HepG2 (cell line): ENCODE data around the gene MPIG6B. TPM values are rescaled to one million over a fixed set of nuclear protein-coding genes. Genes with fewer than 3 reads are reported as not detected.
A peak's percentile ranks its signal among the peaks of the same experiment; 100 is the strongest.

ENCODE experiments used
- ATAC-seq: fragments of 200-7000 bp; cut with Tn5 transposase; 3 replicates; pipeline ENCODE4 v1.9.1; 2020; ENCODE audit warnings: mild to moderate bottlenecking, moderate library complexity
- BruUV-seq: library from RNA; stranded (reverse); fragments of 400-500 nt; replicated peaks from 2 replicates; lab custom pipeline; 2021; lab: Mats Ljungman, UMichigan
- CTCF ChIA-PET: fragments of 300-600 bp; formaldehyde crosslinking; extraction: SDS; loops from one replicate; lab custom pipeline; 2021; ENCODE audit warnings: low total read pairs, inconsistent platforms, low intra/inter-chr PET ratio; lab: Yijun Ruan, JAX
- POLR2A ChIA-PET: fragments of 350-600 bp; sonication (Branson Sonifier 250); formaldehyde crosslinking; loops from one replicate; lab custom pipeline; 2020; ENCODE audit warnings: antibody characterized with exemption, inconsistent platforms; lab: Yijun Ruan, JAX
- DNase-seq: peaks from one replicate; pipeline ENCODE4 v3.0.0-alpha.2; 2015; ENCODE audit warnings: low spot score
- FAIRE-seq: peaks from 3 replicates; lab custom pipeline; 2011; peaks lifted over from hg19 to GRCh38; lab: Jason Lieb, UNC
- H2AFZ ChIP-seq: one replicate; pipeline ENCODE4 v1.6.1; 2011; ENCODE audit warnings: low read length, inconsistent platforms
- H3K27ac ChIP-seq: fragments of 300-600 bp; 3 replicates; pipeline ENCODE4 v1.8.0; 2011; ENCODE audit warnings: mixed run types, mild to moderate bottlenecking, mixed read lengths, low read length, inconsistent platforms; ENCODE audit not compliant: insufficient read depth; ENCODE audit errors: extremely low read length
- H3K27me3 ChIP-seq, 2 experiments: fragments of 200-600 bp in 1 of 2; 2 replicates in 1 of 2; 3 replicates in 1 of 2; pipeline versions ENCODE4 v1.6.0 to v1.8.0; 2011; ENCODE audit warnings: low read length in 2 of 2, mild to moderate bottlenecking in 2 of 2, moderate library complexity in 2 of 2, inconsistent platforms in 1 of 2; ENCODE audit not compliant: insufficient read depth in 2 of 2, control insufficient read depth in 1 of 2
- H3K36me3 ChIP-seq, 2 experiments: fragments of 200-600 bp in 1 of 2; replicated peaks in 1 of 2; 2 replicates in 1 of 2; 3 replicates in 1 of 2; pipeline versions ENCODE4 v1.5.1 to v1.8.0; 2011; ENCODE audit warnings: low read length in 2 of 2, inconsistent platforms in 1 of 2; ENCODE audit not compliant: insufficient read depth in 2 of 2, control insufficient read depth in 1 of 2
- H3K4me1 ChIP-seq: 2 replicates; pipeline ENCODE4 v1.5.1; 2012; ENCODE audit warnings: low read length, inconsistent platforms; ENCODE audit not compliant: insufficient read depth
- H3K4me2 ChIP-seq: 2 replicates; pipeline ENCODE4 v1.6.0; 2011; ENCODE audit warnings: low read depth, low read length, inconsistent platforms
- H3K4me3 ChIP-seq, 3 experiments: fragments of 200-600 bp in 1 of 3; sonication (generic), shearing (Covaris generic) in 1 of 3; replicated peaks in 1 of 3; 2 replicates each; pipeline ENCODE4 v1.5.1; 2011 to 2016; ENCODE audit warnings: low read length in 3 of 3, inconsistent platforms in 2 of 3, low read depth in 2 of 3, mild to moderate bottlenecking in 2 of 3, control low read depth in 1 of 3, mixed read lengths in 1 of 3; ENCODE audit not compliant: insufficient read depth in 1 of 3
- H3K79me2 ChIP-seq: one replicate; pipeline ENCODE4 v1.6.1; 2011; ENCODE audit warnings: low read length, inconsistent platforms; ENCODE audit not compliant: insufficient read depth
- H3K9ac ChIP-seq: 2 replicates; pipeline ENCODE4 v1.6.0; 2011; ENCODE audit warnings: mild to moderate bottlenecking, low read depth, low read length, inconsistent platforms; ENCODE audit not compliant: insufficient read depth
- H3K9me3 ChIP-seq: 2 replicates; pipeline ENCODE4 v1.5.1; 2012; ENCODE audit warnings: mild to moderate bottlenecking, low read length
- H4K20me1 ChIP-seq: 2 replicates; pipeline ENCODE4 v1.6.0; 2011; ENCODE audit warnings: inconsistent platforms, mild to moderate bottlenecking, low read length, moderate library complexity; ENCODE audit not compliant: insufficient read depth
- BORCS8-MEF2B ChIP-seq: sonication (generic); formaldehyde crosslinking; IDR thresholded peaks from 2 replicates; pipeline ENCODE4 v1.8.0; 2022; ENCODE audit warnings: mild to moderate bottlenecking, missing genetic modification reagents
- CCAR2 ChIP-seq: fragments of 200-400 bp; formaldehyde crosslinking; optimal IDR thresholded peaks from 2 replicates; pipeline ENCODE3; 2018; ENCODE audit warnings: low read depth, mild to moderate bottlenecking, low read length, moderate library complexity
- CENPT ChIP-seq: sonication (generic); formaldehyde crosslinking; IDR thresholded peaks from 2 replicates; pipeline ENCODE4 v1.8.0; 2022; ENCODE audit warnings: low read depth, mild to moderate bottlenecking, moderate library complexity, missing genetic modification reagents
- IRF2 ChIP-seq: IDR thresholded peaks from 2 replicates; pipeline ENCODE4 v1.6.1; 2018; ENCODE audit warnings: missing genetic modification reagents, missing compliant biosample characterization
- ISL2 ChIP-seq: sonication (generic); formaldehyde crosslinking; IDR thresholded peaks from 2 replicates; pipeline ENCODE4 v1.5.0; 2020; ENCODE audit warnings: missing genetic modification reagents
- MAF1 ChIP-seq: sonication (generic); formaldehyde crosslinking; IDR thresholded peaks from 2 replicates; pipeline ENCODE4 v1.5.0; 2020; ENCODE audit warnings: missing genetic modification reagents, borderline replicate concordance
- NCOA1 ChIP-seq: sonication (generic); formaldehyde crosslinking; IDR thresholded peaks from 2 replicates; pipeline ENCODE4 v1.9.0; 2021; ENCODE audit warnings: missing genetic modification reagents
- NCOA5 ChIP-seq: sonication (generic); formaldehyde crosslinking; IDR thresholded peaks from 2 replicates; pipeline ENCODE4 v1.4.0; 2020; ENCODE audit warnings: missing genetic modification reagents
- NCOR1 ChIP-seq: fragments of 200-600 bp; sonication (generic); IDR thresholded peaks from 2 replicates; pipeline ENCODE4 v1.7.0; 2017; ENCODE audit warnings: antibody characterized with exemption, low read length, borderline replicate concordance
- NPAS2 ChIP-seq: sonication (generic); formaldehyde crosslinking; IDR thresholded peaks from 2 replicates; pipeline ENCODE4 v1.8.0; 2022; ENCODE audit warnings: mild to moderate bottlenecking, missing genetic modification reagents, borderline replicate concordance
- NR1H2 ChIP-seq: sonication (generic); formaldehyde crosslinking; IDR thresholded peaks from 2 replicates; pipeline ENCODE4 v1.8.1; 2022; ENCODE audit warnings: low read depth, missing genetic modification reagents, borderline replicate concordance
- PAX8 ChIP-seq: sonication (generic); formaldehyde crosslinking; IDR thresholded peaks from 2 replicates; pipeline ENCODE4 v1.8.0; 2022; ENCODE audit warnings: mild to moderate bottlenecking, missing genetic modification reagents, borderline replicate concordance
- PCBP1 ChIP-seq: fragments of 200-400 bp; formaldehyde crosslinking; IDR thresholded peaks from 2 replicates; pipeline ENCODE4 v1.6.1; 2017; ENCODE audit warnings: mild to moderate bottlenecking, low read depth, low read length, borderline replicate concordance
- RBM22 ChIP-seq: fragments of 200-400 bp; formaldehyde crosslinking; optimal IDR thresholded peaks from 2 replicates; pipeline ENCODE3; 2017; ENCODE audit warnings: mild to moderate bottlenecking, low read length, moderate library complexity
- SRY ChIP-seq: sonication (generic); formaldehyde crosslinking; IDR thresholded peaks from 2 replicates; pipeline ENCODE4 v1.8.0; 2022; ENCODE audit warnings: mild to moderate bottlenecking, missing genetic modification reagents
- TRIM24 ChIP-seq: sonication (generic); formaldehyde crosslinking; IDR thresholded peaks from 2 replicates; pipeline ENCODE4 v1.8.0; 2022; ENCODE audit warnings: mild to moderate bottlenecking, missing genetic modification reagents
- ZBTB1 ChIP-seq: sonication (generic); formaldehyde crosslinking; IDR thresholded peaks from 2 replicates; pipeline ENCODE4 v1.4.0; 2020; ENCODE audit warnings: missing genetic modification reagents, borderline replicate concordance
- ZNF12 ChIP-seq: sonication (generic); formaldehyde crosslinking; IDR thresholded peaks from 2 replicates; pipeline ENCODE4 v1.5.0; 2020; ENCODE audit warnings: missing genetic modification reagents
- ZNF234 ChIP-seq: sonication (generic); formaldehyde crosslinking; conservative IDR thresholded peaks from 2 replicates; pipeline ENCODE4 v1.5.1; 2020; ENCODE audit warnings: mild to moderate bottlenecking, missing genetic modification reagents
- ZNF441 ChIP-seq: sonication (generic); formaldehyde crosslinking; IDR thresholded peaks from 2 replicates; pipeline ENCODE4 v1.7.0; 2021; ENCODE audit warnings: missing genetic modification reagents, borderline replicate concordance
- WGBS: methylation state at CpG from one replicate; pipeline ENCODE4 v1.1.6; 2017; ENCODE audit warnings: low lambda C conversion rate; 5-methylcytosine and 5-hydroxymethylcytosine counted together
- in situ Hi-C: cut with HindIII; loops from 2 replicates; pipeline ENCODE4 v1.10.0; 2017; ENCODE audit warnings: low pct_unique_long_range_greater_than_20kb; ENCODE audit not compliant: extremely low pct_ligation_motif_present
- intact Hi-C: fragments of 100-400 bp; cut with micrococcal nuclease; formaldehyde crosslinking; loops from one replicate; pipeline ENCODE4 v1.10.0; 2022; ENCODE audit not compliant: unreplicated experiment
- polyA plus RNA-seq, 8 experiments: library from polyadenylated mRNA; depleted of rRNA in 3 of 8; stranded (reverse) in 7 of 8; unstranded in 1 of 8; fragments of >200 nt; fragmentation: Illumina TruSeq in 4 of 8; extraction: Trizol in 4 of 8; gene quantifications; 2 replicates each; pipeline versions ENCODE4 v1.2.1 to v1.2.3, GENCODE V29; 2011 to 2016; ENCODE audit warnings: low read depth in 4 of 8, missing spikeins in 1 of 8, mixed read lengths in 1 of 8; ENCODE audit not compliant: insufficient read depth in 1 of 8
- total RNA-seq, 5 experiments: library from RNA; depleted of rRNA; stranded (reverse); fragments of >200 nt; fragmentation: Illumina TruSeq; extraction: Trizol; gene quantifications; 2 replicates each; pipeline ENCODE4 v1.2.3, GENCODE V29; 2016; ENCODE audit warnings: low read depth in 1 of 5
- TF ChIP-seq, protein P1 (sequence below): sonication (generic); formaldehyde crosslinking; IDR thresholded peaks from 2 replicates; pipeline ENCODE4 v1.4.0; 2020; ENCODE audit warnings: missing genetic modification reagents, low read depth, mild to moderate bottlenecking, borderline replicate concordance
- TF ChIP-seq, protein P2 (sequence below): sonication (generic); formaldehyde crosslinking; IDR thresholded peaks from 2 replicates; pipeline ENCODE4 v1.5.1; 2020; ENCODE audit warnings: mild to moderate bottlenecking, missing genetic modification reagents, borderline replicate concordance

Gene MPIG6B
- total and polyA plus RNA-seq, 2 of the 13 experiments (the other 11 are each of a cell fraction or from before 2014, with no cell fraction given) = not detected

- Histone ChIP-seq H3K36me3 (peaks cover 13 to 31% of the 10 kb centered on the region in 2 experiments), H3K27me3 (no peaks in the 10 kb centered on the region; a peak in 1 of 5 replicates), H3K27ac (peak overlapping the region; percentile 99), H3K9ac (peak overlapping the region; percentile 98), H3K4me1 (peaks cover 71% of the 10 kb centered on the region), H3K9me3 (no peaks in the 10 kb centered on the region), H2AFZ (no peak overlapping the region), H3K4me3 (peak overlapping the region; percentile 71 to 92 (median 92)), H4K20me1 (peaks cover 24% of the 10 kb centered on the region; the same call in 1 of the 2 replicates), H3K4me2 (peak overlapping the region; percentile 98), H3K79me2 (peaks cover 41% of the 10 kb centered on the region)
- in situ Hi-C loops (no loop called here), intact Hi-C loops (loop anchor here (1.0 to 5.0 kb wide), 3 partner anchors 8 to 70 kb away; partner anchors contain the start of genes ABHD16A, DDAH2 and LSM2)
- WGBS = 2% methylated on average over 10 of the region's 10 CpGs
- FAIRE-seq (no peak), DNase-seq (peak; percentile 33), ATAC-seq (peak; percentile 4; the same call in 2 of the 3 replicates)
- CTCF ChIA-PET = no interaction called here
- POLR2A ChIA-PET = interaction anchor here (0.5 to 11.3 kb wide), 52 partner anchors 7 to 1235 kb away, joined by 3 to 279 read pairs (median 9); partner anchors contain the start of genes ABHD16A, APOM, BAG6 and C2
- TSS peak; percentile 68 for BruUV-seq
- TF ChIP-seq NR1H2 (CRISPR knock-in tag) (no peak), PAX8 (0 out of 2 replicates have a peak, but pooled peaks have one; percentile 23), MAF1 (no peak), CENPT (CRISPR knock-in tag) (no peak), NPAS2 (CRISPR knock-in tag) (no peak), ZNF12 (peak; percentile 34; the same call in 1 of the 2 replicates), ISL2 (CRISPR knock-in tag) (no peak), ZBTB1 (no peak), NCOA5 (no peak), PCBP1 (no peak), RBM22 (peak; percentile 46), NCOR1 (peak; percentile 4; the same call in 1 of the 2 replicates), TRIM24 (no peak), CCAR2 (no peak), ZNF441 (CRISPR knock-in tag) (peak; percentile 6; the same call in 1 of the 2 replicates), SRY (peak; percentile 11; the same call in 1 of the 2 replicates), IRF2 (CRISPR knock-in tag) (0 out of 2 replicates have a peak, but pooled peaks have one; percentile 23), BORCS8-MEF2B (no peak), NCOA1 (CRISPR knock-in tag) (no peak), ZNF234 (CRISPR knock-in tag) (no peak)
- TF ChIP-seq, protein P1, sequence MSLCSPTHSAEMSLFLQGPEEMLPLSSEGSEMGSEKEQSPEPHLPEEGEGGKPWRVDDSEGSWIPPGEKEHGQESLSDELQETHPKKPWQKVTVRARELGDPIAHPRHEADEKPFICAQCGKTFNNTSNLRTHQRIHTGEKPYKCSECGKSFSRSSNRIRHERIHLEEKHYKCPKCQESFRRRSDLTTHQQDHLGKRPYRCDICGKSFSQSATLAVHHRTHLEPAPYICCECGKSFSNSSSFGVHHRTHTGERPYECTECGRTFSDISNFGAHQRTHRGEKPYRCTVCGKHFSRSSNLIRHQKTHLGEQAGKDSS = no peak
- TF ChIP-seq, protein P2, sequence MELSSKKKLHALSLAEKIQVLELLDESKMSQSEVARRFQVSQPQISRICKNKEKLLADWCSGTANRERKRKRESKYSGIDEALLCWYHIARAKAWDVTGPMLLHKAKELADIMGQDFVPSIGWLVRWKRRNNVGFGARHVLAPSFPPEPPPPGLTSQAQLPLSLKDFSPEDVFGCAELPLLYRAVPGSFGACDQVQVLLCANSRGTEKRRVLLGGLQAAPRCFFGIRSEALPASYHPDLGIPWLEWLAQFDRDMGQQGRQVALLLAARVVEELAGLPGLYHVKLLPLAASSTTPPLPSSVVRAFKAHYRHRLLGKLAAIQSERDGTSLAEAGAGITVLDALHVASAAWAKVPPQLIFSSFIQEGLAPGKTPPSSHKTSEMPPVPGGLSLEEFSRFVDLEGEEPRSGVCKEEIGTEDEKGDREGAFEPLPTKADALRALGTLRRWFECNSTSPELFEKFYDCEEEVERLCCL (CRISPR knock-in tag) = no peak
These were observed 13.7 kb downstream of the MPIG6B start for GRCh38 chr6:31736768-31737314.
